HL-60/S4 treated with phorbol 12-myristate 13-acetate at 8.2 ng/mL for 4 days and 3 days (cell line): ENCODE data around the gene EMC10.
"Not testable (repeated sequence)": the region's sequence is repeated elsewhere in the genome, so short reads cannot be mapped to it uniquely, and the experiment has no call there.

Source experiments
- in situ Hi-C: fragments of 300-500 bp; cut with MboI; formaldehyde crosslinking; loops from 2 replicates; pipeline ENCODE4 v1.15.0; 2022; ENCODE audit warnings: low sequenced_read_pairs

The EMC10 gene

GRCh38 chr19:50450369-50451222 lies 25.7 kb upstream of the EMC10 start:
- in situ Hi-C loops: no loop called here

- in situ Hi-C loops: no loop called here
Measured at GRCh38 chr19:50451223-50451534, 25.1 kb upstream of the EMC10 start.

GRCh38 chr19:50453243-50453642 lies 23.1 kb upstream of the EMC10 start:
- in situ Hi-C loops: no loop called here

- in situ Hi-C loops: no loop called here
Measured at GRCh38 chr19:50455992-50456391, 20.3 kb upstream of the EMC10 start.

GRCh38 chr19:50457300-50457699 lies 19.0 kb upstream of the EMC10 start:
- in situ Hi-C loops: no loop called here

GRCh38 chr19:50458396-50459066 lies 17.8 kb upstream of the EMC10 start:
- in situ Hi-C loops: no loop called here

- in situ Hi-C loops: no loop called here
Measured at GRCh38 chr19:50459067-50459456, 17.2 kb upstream of the EMC10 start.

GRCh38 chr19:50459638-50460037 lies 16.7 kb upstream of the EMC10 start:
- in situ Hi-C loops: loop anchor here (10.0 kb wide), 1 partner anchor 95 kb away; the partner anchor contains the start of gene NAPSA

GRCh38 chr19:50460161-50460765 lies 16.0 kb upstream of the EMC10 start:
- in situ Hi-C loops: loop anchor here (10.0 kb wide), 1 partner anchor 95 kb away; the partner anchor contains the start of gene NAPSA

GRCh38 chr19:50461066-50461875 lies 15.0 kb upstream of the EMC10 start:
- in situ Hi-C loops: loop anchor here (10.0 kb wide), 1 partner anchor 96 kb away; the partner anchor contains the start of gene NAPSA

- in situ Hi-C loops: loop anchor here (10.0 kb wide), 1 partner anchor 98 kb away; the partner anchor contains the start of gene NAPSA
Measured at GRCh38 chr19:50462970-50463369, 13.3 kb upstream of the EMC10 start.

- in situ Hi-C loops: loop anchor here (10.0 kb wide), 1 partner anchor 100 kb away; the partner anchor contains the start of gene NAPSA
Measured at GRCh38 chr19:50464348-50464747, 12.0 kb upstream of the EMC10 start.

GRCh38 chr19:50465000-50465399 lies 11.3 kb upstream of the EMC10 start:
- in situ Hi-C loops: loop anchor here (10.0 kb wide), 1 partner anchor 100 kb away; the partner anchor contains the start of gene NAPSA

- in situ Hi-C loops: loop anchor here (10.0 kb wide), 1 partner anchor 101 kb away; the partner anchor contains the start of gene NAPSA
Measured at GRCh38 chr19:50465986-50466705, 10.2 kb upstream of the EMC10 start.

- in situ Hi-C loops: loop anchor here (10.0 kb wide), 1 partner anchor 102 kb away; the partner anchor contains the start of gene NAPSA
Measured at GRCh38 chr19:50466706-50467039, 9.6 kb upstream of the EMC10 start.

- in situ Hi-C loops: loop anchor here (10.0 kb wide), 1 partner anchor 103 kb away; the partner anchor contains the start of gene NAPSA
Measured at GRCh38 chr19:50467566-50467965, 8.7 kb upstream of the EMC10 start.

- in situ Hi-C loops: loop anchor here (10.0 kb wide), 1 partner anchor 104 kb away; the partner anchor contains the start of gene NAPSA
Measured at GRCh38 chr19:50468818-50469217, 7.5 kb upstream of the EMC10 start.

GRCh38 chr19:50473336-50473735 lies 3.0 kb upstream of the EMC10 start:
- in situ Hi-C loops: not testable (repeated sequence)

GRCh38 chr19:50475101-50475568 lies 1.2 kb upstream of the EMC10 start:
- in situ Hi-C loops: no loop called here
